ENCODE measurements around the gene STK32C.
"Not testable (repeated sequence)": the region's sequence is repeated elsewhere in the genome, so short reads cannot be mapped to it uniquely, and the experiment has no call there.

Gene STK32C

DNA sequence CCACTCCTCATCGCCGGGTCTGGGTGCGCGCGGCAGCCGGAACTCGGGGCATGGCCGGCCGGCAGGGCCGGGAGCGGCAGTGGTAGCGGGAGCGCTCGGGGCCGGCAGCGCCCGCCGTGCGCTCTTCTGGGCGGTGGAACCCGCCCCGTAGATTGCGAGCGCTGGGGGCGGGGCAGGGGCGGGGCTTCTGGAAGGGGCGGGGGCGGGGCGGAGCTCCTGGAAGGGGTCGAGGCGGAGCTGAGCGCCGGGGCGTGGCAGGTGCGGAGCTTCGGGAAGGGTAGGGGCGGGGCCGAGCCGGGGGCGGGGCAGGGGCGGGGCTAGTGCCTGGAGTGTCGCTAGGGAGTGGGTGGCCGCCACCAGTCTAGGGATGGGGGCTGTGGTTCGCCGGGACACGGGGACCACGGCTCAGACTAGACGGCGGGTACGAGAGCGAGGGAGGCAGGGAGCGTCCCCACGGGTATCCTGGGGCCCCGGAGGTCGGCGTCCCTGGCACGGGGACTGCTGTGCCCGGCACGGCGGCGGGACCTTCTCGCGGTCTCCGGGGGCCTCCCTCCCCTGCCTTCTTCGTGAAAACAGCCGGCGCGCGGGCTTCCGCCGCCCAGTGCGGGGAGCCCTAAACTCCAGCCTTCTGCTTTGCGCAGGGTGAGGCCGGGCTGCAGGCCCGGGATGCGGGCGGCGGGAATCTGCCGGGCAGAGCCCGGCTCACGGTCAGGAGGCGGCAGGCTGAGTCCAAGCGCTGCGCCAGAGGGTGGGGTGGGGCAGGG lies at the start of gene STK32C:
Gene STK32C, minus strand, starts transcription at position 128 of the 764 bp plus-strand sequence. Its CDS starts 117 bp downstream, at position 11.
- Mint-ChIP-seq H3K36me3 (no peaks in the 10 kb centered on the region), H3K4me1 (peaks cover 8% of the 10 kb centered on the region), H3K27me3 (peaks cover 21% of the 10 kb centered on the region), H3K27ac (no peak within 1 kb of the TSS), H3K9me3 (no peaks in the 10 kb centered on the region), H3K4me3 (peak within 1 kb of the TSS; percentile 87)
- ATAC-seq, result peak; percentile 92

DNA sequence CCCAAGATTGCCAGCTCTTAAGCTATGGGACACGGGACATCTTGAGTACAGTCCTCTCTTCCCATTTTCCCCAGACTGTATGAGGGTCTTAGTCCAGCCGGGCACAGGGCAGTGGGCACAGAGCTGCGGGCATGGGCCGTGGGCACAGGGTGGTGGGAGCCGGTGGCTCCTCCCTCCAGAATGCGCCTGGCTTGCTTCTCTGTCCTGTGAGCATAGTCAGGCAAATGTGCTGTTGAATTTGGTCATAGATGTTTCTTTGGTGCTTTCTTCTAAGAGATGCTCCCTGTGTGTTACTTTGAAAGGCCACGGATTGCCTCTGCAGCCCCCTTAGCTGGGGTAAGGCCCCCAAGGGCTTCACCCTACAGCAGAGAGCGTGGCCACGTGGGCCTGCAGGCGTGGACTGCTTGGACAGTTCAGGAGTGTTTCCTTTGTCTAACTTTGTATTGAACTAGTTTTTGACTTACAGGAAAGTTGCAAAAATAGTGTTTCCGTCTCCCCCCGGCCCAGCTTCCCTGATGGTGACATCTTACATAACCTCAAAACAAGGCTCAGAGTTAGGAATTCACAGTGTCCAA lies 49.0 kb upstream of the STK32C start:
- H3K4me1 Mint-ChIP-seq, result peaks cover 12% of the 10 kb centered on the region
- H3K27me3 Mint-ChIP-seq, result no peaks in the 10 kb centered on the region
- peaks cover 3% of the 10 kb centered on the region for H3K9me3 Mint-ChIP-seq
- H3K36me3 Mint-ChIP-seq, result peaks cover 13% of the 10 kb centered on the region
- H3K27ac Mint-ChIP-seq, result no peak overlapping the region
- H3K4me3 Mint-ChIP-seq, result no peak overlapping the region
- no peak for ATAC-seq

GRCh38 chr10:132355754-132356153 lies 48.0 kb upstream of the STK32C start:
- H3K4me3 Mint-ChIP-seq, result no peak overlapping the region
- H3K4me1 Mint-ChIP-seq, result peaks cover 12% of the 10 kb centered on the region
- no peak for ATAC-seq
- H3K9me3 Mint-ChIP-seq, result peaks cover 3% of the 10 kb centered on the region
- H3K27me3 Mint-ChIP-seq, result no peaks in the 10 kb centered on the region
- peaks cover 18% of the 10 kb centered on the region for H3K36me3 Mint-ChIP-seq
- no peak overlapping the region for H3K27ac Mint-ChIP-seq

GRCh38 chr10:132355297-132355696 lies 47.5 kb upstream of the STK32C start:
- Mint-ChIP-seq H3K9me3 (peaks cover 3% of the 10 kb centered on the region), H3K36me3 (peaks cover 18% of the 10 kb centered on the region), H3K27ac (no peak overlapping the region), H3K27me3 (no peaks in the 10 kb centered on the region), H3K4me1 (peaks cover 12% of the 10 kb centered on the region), H3K4me3 (no peak overlapping the region)
- no peak for ATAC-seq

- peaks cover 12% of the 10 kb centered on the region for H3K4me1 Mint-ChIP-seq
- H3K27me3 Mint-ChIP-seq, result no peaks in the 10 kb centered on the region
- no peak overlapping the region for H3K27ac Mint-ChIP-seq
- peaks cover 3% of the 10 kb centered on the region for H3K9me3 Mint-ChIP-seq
- no peak for ATAC-seq
- H3K4me3 Mint-ChIP-seq, result no peak overlapping the region
- peaks cover 18% of the 10 kb centered on the region for H3K36me3 Mint-ChIP-seq
Measured at GRCh38 chr10:132354356-132355094, 46.8 kb upstream of the STK32C start.

DNA sequence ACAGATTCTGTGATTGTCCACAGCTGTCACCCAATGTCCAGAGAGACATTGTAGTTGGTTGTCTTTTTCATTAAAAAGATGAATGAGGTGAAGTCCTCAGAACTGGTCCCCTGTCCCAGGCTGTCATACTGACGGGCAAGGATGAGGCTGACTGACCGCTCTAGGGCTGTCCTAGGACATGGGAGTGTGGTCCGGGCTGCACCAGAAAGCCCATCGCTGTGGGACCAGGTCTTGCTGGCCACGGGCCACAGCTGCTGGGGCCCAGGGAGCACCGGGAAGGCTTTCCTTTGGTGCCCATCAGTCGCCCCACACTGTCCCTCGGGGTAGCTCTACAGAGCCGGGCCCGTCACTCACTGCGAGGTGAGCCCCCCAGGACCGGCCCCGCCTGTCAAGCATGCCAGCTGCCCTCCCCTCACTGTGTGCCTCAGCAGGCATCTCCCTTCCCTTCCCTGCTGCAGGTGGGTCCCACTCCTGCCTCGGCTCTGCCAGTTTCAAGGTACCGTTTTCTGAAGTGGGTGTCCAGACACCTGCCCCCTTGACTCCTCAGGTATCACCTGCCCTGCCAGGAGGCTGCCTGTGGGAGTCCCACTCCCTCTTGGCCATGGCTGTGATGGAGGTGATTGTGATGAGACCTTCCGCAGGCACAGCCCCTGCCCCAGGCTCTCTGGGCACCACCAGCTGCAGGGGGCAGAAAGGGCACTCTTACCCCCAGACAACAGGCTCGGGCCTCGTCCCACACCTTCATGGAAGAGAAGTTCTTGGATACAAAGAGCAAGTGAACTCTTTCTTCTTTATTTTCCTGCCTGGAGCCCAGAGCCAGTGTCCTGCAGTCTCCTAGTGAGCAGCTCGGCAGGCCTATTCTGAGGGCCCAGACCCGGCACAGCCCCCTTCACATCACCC lies 46.0 kb upstream of the STK32C start:
- H3K4me3 Mint-ChIP-seq, result no peak overlapping the region
- H3K9me3 Mint-ChIP-seq, result peaks cover 3% of the 10 kb centered on the region
- ATAC-seq, result no peak
- peak overlapping the region; percentile 70 for H3K27ac Mint-ChIP-seq
- H3K27me3 Mint-ChIP-seq, result no peaks in the 10 kb centered on the region
- peaks cover 18% of the 10 kb centered on the region for H3K36me3 Mint-ChIP-seq
- H3K4me1 Mint-ChIP-seq, result peaks cover 12% of the 10 kb centered on the region

GRCh38 chr10:132352462-132353308 lies 44.9 kb upstream of the STK32C start:
- H3K27me3 Mint-ChIP-seq, H3K9me3 Mint-ChIP-seq, H3K4me3 Mint-ChIP-seq: not testable (repeated sequence)
- peak overlapping the region; percentile 70 for H3K27ac Mint-ChIP-seq
- H3K36me3 Mint-ChIP-seq, result peaks cover 23% of the 10 kb centered on the region
- ATAC-seq, result peak; percentile 74
- H3K4me1 Mint-ChIP-seq, result peaks cover 17% of the 10 kb centered on the region

GRCh38 chr10:132351611-132352010 lies 43.9 kb upstream of the STK32C start:
- H3K36me3 Mint-ChIP-seq, result peaks cover 31% of the 10 kb centered on the region
- no peak overlapping the region for H3K4me3 Mint-ChIP-seq
- peak overlapping the region; percentile 27 for H3K27ac Mint-ChIP-seq
- peaks cover 26% of the 10 kb centered on the region for H3K4me1 Mint-ChIP-seq
- no peaks in the 10 kb centered on the region for H3K9me3 Mint-ChIP-seq
- ATAC-seq, result no peak
- no peaks in the 10 kb centered on the region for H3K27me3 Mint-ChIP-seq

- Mint-ChIP-seq H3K36me3 (peaks cover 30% of the 10 kb centered on the region), H3K4me1 (peaks cover 27% of the 10 kb centered on the region), H3K27me3 (no peaks in the 10 kb centered on the region), H3K4me3 (no peak overlapping the region), H3K27ac (peak overlapping the region; percentile 27), H3K9me3 (no peaks in the 10 kb centered on the region)
- ATAC-seq, result no peak
Measured at GRCh38 chr10:132350946-132351345, 43.2 kb upstream of the STK32C start.

- no peak overlapping the region for H3K4me3 Mint-ChIP-seq
- H3K4me1 Mint-ChIP-seq, result peaks cover 31% of the 10 kb centered on the region
- ATAC-seq, result no peak
- no peaks in the 10 kb centered on the region for H3K27me3 Mint-ChIP-seq
- H3K27ac Mint-ChIP-seq, result no peak overlapping the region
- peaks cover 30% of the 10 kb centered on the region for H3K36me3 Mint-ChIP-seq
- H3K9me3 Mint-ChIP-seq, result no peaks in the 10 kb centered on the region
Measured at GRCh38 chr10:132350391-132350790, 42.6 kb upstream of the STK32C start.

DNA sequence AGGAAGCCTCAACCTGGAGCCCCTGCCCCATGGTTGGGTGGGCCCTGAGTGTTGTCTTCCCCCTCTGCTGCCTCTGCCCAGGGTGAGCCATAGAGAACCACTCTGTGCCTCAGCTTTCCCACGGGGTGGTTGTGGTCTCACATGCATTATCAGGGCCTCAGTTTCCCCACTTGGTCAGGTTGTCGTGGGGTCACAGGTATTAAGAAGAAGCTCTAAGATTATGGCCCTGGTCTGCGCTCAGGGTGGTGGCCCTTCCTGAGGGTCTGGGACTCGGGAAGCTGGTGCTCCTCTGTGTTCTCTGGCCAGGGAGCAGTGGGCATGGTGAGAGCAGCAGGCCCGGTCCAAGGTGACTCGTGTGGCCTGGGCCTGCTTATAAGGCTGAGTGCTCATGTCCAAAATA lies 42.0 kb upstream of the STK32C start:
- Mint-ChIP-seq H3K27me3 (no peaks in the 10 kb centered on the region), H3K36me3 (peaks cover 32% of the 10 kb centered on the region), H3K9me3 (no peaks in the 10 kb centered on the region), H3K4me3 (no peak overlapping the region), H3K27ac (no peak overlapping the region), H3K4me1 (peaks cover 34% of the 10 kb centered on the region)
- ATAC-seq, result no peak

DNA sequence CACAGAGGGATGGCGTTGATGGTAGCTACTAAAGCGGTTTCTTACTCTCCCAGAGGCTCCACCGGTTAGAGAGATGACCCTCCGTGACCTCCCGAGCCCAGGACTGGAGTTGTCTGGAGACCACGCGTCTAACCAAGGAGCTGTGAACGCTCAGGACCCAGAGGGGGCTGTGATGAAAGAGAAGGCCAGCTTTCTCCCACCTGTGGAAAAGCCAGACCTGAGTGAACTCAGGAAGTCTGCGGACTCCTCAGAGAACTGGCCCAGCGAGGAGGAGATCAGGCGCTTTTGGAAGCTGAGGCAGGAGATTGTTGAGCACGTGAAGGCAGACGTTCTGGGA lies 40.1 kb upstream of the STK32C start:
- ATAC-seq, result no peak
- H3K4me1 Mint-ChIP-seq, result peaks cover 28% of the 10 kb centered on the region
- peaks cover 32% of the 10 kb centered on the region for H3K36me3 Mint-ChIP-seq
- H3K4me3 Mint-ChIP-seq, result no peak overlapping the region
- H3K27ac Mint-ChIP-seq, result peak overlapping the region; percentile 67
- no peaks in the 10 kb centered on the region for H3K9me3 Mint-ChIP-seq
- no peaks in the 10 kb centered on the region for H3K27me3 Mint-ChIP-seq

GRCh38 chr10:132347211-132347930 lies 39.6 kb upstream of the STK32C start:
- H3K9me3 Mint-ChIP-seq, result no peaks in the 10 kb centered on the region
- H3K36me3 Mint-ChIP-seq, result peaks cover 36% of the 10 kb centered on the region
- H3K4me1 Mint-ChIP-seq, result peaks cover 22% of the 10 kb centered on the region
- ATAC-seq, result peak; percentile 65
- H3K4me3 Mint-ChIP-seq, result no peak overlapping the region
- H3K27me3 Mint-ChIP-seq, result no peaks in the 10 kb centered on the region
- peak overlapping the region; percentile 67 for H3K27ac Mint-ChIP-seq

GRCh38 chr10:132346806-132347205 lies 39.1 kb upstream of the STK32C start:
- no peaks in the 10 kb centered on the region for H3K27me3 Mint-ChIP-seq
- ATAC-seq, result no peak
- H3K27ac Mint-ChIP-seq, result peak overlapping the region; percentile 67
- no peak overlapping the region for H3K4me3 Mint-ChIP-seq
- peaks cover 1% of the 10 kb centered on the region for H3K9me3 Mint-ChIP-seq
- peaks cover 41% of the 10 kb centered on the region for H3K36me3 Mint-ChIP-seq
- peaks cover 22% of the 10 kb centered on the region for H3K4me1 Mint-ChIP-seq
